Effector memory CD4-positive, alpha-beta T cell (primary cell): ENCODE results near the gene IGHMBP2.
"Not testable (repeated sequence)": the region's sequence is repeated elsewhere in the genome, so short reads cannot be mapped to it uniquely, and the experiment has no call there.

Experiments used
- DNase-seq, 3 donors: peaks; one replicate each; pipeline ENCODE4 v3.0.0-alpha.2; 2020
- H3K27ac ChIP-seq: 2 replicates; pipeline ENCODE4 v1.7.0; 2013; ENCODE audit warnings: mild to moderate bottlenecking, low read length, moderate library complexity; ENCODE audit not compliant: insufficient read depth, poor library complexity, severe bottlenecking
- H3K27me3 ChIP-seq: replicated peaks from 2 replicates; pipeline ENCODE4 v1.7.0; 2013; ENCODE audit warnings: mild to moderate bottlenecking, low read length; ENCODE audit not compliant: insufficient read depth, control insufficient read depth, poor library complexity, severe bottlenecking
- H3K36me3 ChIP-seq: 2 replicates; pipeline ENCODE4 v1.7.0; 2013; ENCODE audit warnings: mild to moderate bottlenecking, low read length, moderate library complexity; ENCODE audit not compliant: control insufficient read depth, insufficient read depth
- H3K4me1 ChIP-seq: 2 replicates; pipeline ENCODE4 v1.7.0; 2013; ENCODE audit warnings: low read length, mild to moderate bottlenecking; ENCODE audit not compliant: control insufficient read depth, insufficient read depth, poor library complexity, severe bottlenecking
- H3K4me3 ChIP-seq: 2 replicates; pipeline ENCODE4 v1.7.0; 2013; ENCODE audit warnings: low read length, low read depth, mild to moderate bottlenecking; ENCODE audit not compliant: insufficient read depth, poor library complexity, severe bottlenecking
- H3K9me3 ChIP-seq: 2 replicates; pipeline ENCODE4 v1.7.0; 2013; ENCODE audit warnings: mild to moderate bottlenecking, low read length, moderate library complexity; ENCODE audit not compliant: control insufficient read depth

Gene IGHMBP2

GRCh38 chr11:68973219-68973618, 69.5 kb downstream of the IGHMBP2 start:
- no peak overlapping the region for H3K27ac ChIP-seq
- no peaks in the 10 kb centered on the region for H3K9me3 ChIP-seq
- no peak for DNase-seq
- H3K4me1 ChIP-seq = no peaks in the 10 kb centered on the region
- no peaks in the 10 kb centered on the region for H3K36me3 ChIP-seq
- H3K4me3 ChIP-seq = no peak overlapping the region
- H3K27me3 ChIP-seq = no peaks in the 10 kb centered on the region

GRCh38 chr11:68973706-68974105, 70.0 kb downstream of the IGHMBP2 start:
- H3K27me3 ChIP-seq, H3K4me3 ChIP-seq, H3K36me3 ChIP-seq: not testable (repeated sequence)

GRCh38 chr11:68974421-68975194, 70.9 kb downstream of the IGHMBP2 start:
- Histone ChIP-seq H3K27ac (no peak overlapping the region), H3K4me1 (no peaks in the 10 kb centered on the region), H3K9me3 (no peaks in the 10 kb centered on the region), H3K4me3 (no peak overlapping the region), H3K36me3 (no peaks in the 10 kb centered on the region), H3K27me3 (no peaks in the 10 kb centered on the region)
- no peak for DNase-seq

More at GRCh38 chr11:68973706-68974105, 70.0 kb downstream of the IGHMBP2 start:
- not testable (repeated sequence) for H3K27ac ChIP-seq, H3K9me3 ChIP-seq, H3K4me1 ChIP-seq, DNase-seq

- Histone ChIP-seq H3K27me3 (no peaks in the 10 kb centered on the region), H3K4me3 (no peak overlapping the region), H3K36me3 (no peaks in the 10 kb centered on the region), H3K27ac (no peak overlapping the region), H3K9me3 (no peaks in the 10 kb centered on the region), H3K4me1 (no peaks in the 10 kb centered on the region)
- no peak for DNase-seq
Observed at GRCh38 chr11:68976095-68976494, 72.4 kb downstream of the IGHMBP2 start.

- no peaks in the 10 kb centered on the region for H3K36me3 ChIP-seq
- no peak for DNase-seq
- no peak overlapping the region for H3K27ac ChIP-seq
- no peaks in the 10 kb centered on the region for H3K4me1 ChIP-seq
- H3K4me3 ChIP-seq = no peak overlapping the region
- no peaks in the 10 kb centered on the region for H3K27me3 ChIP-seq
- no peaks in the 10 kb centered on the region for H3K9me3 ChIP-seq
Observed at GRCh38 chr11:68976563-68976962, 72.9 kb downstream of the IGHMBP2 start.

GRCh38 chr11:68977781-68978625, 74.3 kb downstream of the IGHMBP2 start:
- H3K36me3 ChIP-seq = no peaks in the 10 kb centered on the region
- H3K4me3 ChIP-seq = no peak overlapping the region
- no peak overlapping the region for H3K27ac ChIP-seq
- no peaks in the 10 kb centered on the region for H3K9me3 ChIP-seq
- no peaks in the 10 kb centered on the region for H3K4me1 ChIP-seq
- DNase-seq = no peak
- no peaks in the 10 kb centered on the region for H3K27me3 ChIP-seq

GRCh38 chr11:68978626-68978930, 74.9 kb downstream of the IGHMBP2 start:
- no peaks in the 10 kb centered on the region for H3K4me1 ChIP-seq
- H3K27ac ChIP-seq = no peak overlapping the region
- no peak for DNase-seq
- no peaks in the 10 kb centered on the region for H3K9me3 ChIP-seq
- H3K36me3 ChIP-seq = no peaks in the 10 kb centered on the region
- no peak overlapping the region for H3K4me3 ChIP-seq
- no peaks in the 10 kb centered on the region for H3K27me3 ChIP-seq

- H3K4me3 ChIP-seq = no peak overlapping the region
- no peaks in the 10 kb centered on the region for H3K36me3 ChIP-seq
- H3K27me3 ChIP-seq = no peaks in the 10 kb centered on the region
- no peaks in the 10 kb centered on the region for H3K9me3 ChIP-seq
- H3K27ac ChIP-seq = no peak overlapping the region
- no peak for DNase-seq
- H3K4me1 ChIP-seq = no peaks in the 10 kb centered on the region
Observed at GRCh38 chr11:68978931-68979594, 75.4 kb downstream of the IGHMBP2 start.

GRCh38 chr11:68979931-68980775, 76.5 kb downstream of the IGHMBP2 start:
- Histone ChIP-seq H3K4me1 (no peaks in the 10 kb centered on the region), H3K27ac (no peak overlapping the region), H3K9me3 (no peaks in the 10 kb centered on the region), H3K4me3 (no peak overlapping the region), H3K36me3 (no peaks in the 10 kb centered on the region), H3K27me3 (no peaks in the 10 kb centered on the region)
- DNase-seq = no peak
